GM23338 (cell line): ENCODE measurements around the gene IGIP. TPM values are rescaled to one million over a fixed set of nuclear protein-coding genes. Genes with fewer than 3 reads are reported as not detected.

Experiments used
- EZH2phosphoT487 ChIP-seq: fragments of 200-600 bp; sonication (generic); IDR thresholded peaks from one replicate; pipeline ENCODE4 v1.8.1; 2018; ENCODE audit warnings: antibody characterized with exemption; ENCODE audit not compliant: unreplicated experiment
- NANOG ChIP-seq: IDR thresholded peaks from 2 replicates; pipeline ENCODE4 v1.6.1; 2016; ENCODE audit warnings: antibody characterized with exemption, borderline replicate concordance
- POLR2AphosphoS5 ChIP-seq: IDR thresholded peaks from 2 replicates; pipeline ENCODE4 v1.6.1; 2016; ENCODE audit warnings: antibody characterized with exemption, low read depth
- REST ChIP-seq: IDR thresholded peaks from one replicate; pipeline ENCODE4 v1.6.1; 2018; ENCODE audit warnings: antibody characterized with exemption; ENCODE audit not compliant: unreplicated experiment
- STAT1 ChIP-seq: IDR thresholded peaks from one replicate; pipeline ENCODE4 v1.6.1; 2016; ENCODE audit warnings: antibody characterized with exemption; ENCODE audit not compliant: unreplicated experiment
- ZNF462 ChIP-seq: fragments of 250-450 bp; sonication (Bioruptor Pico); IDR thresholded peaks from 2 replicates; pipeline ENCODE4 v1.5.0; 2020; ENCODE audit warnings: mild to moderate bottlenecking, moderate library complexity
- polyA plus RNA-seq: library from polyadenylated mRNA; unstranded; fragments of >200 nt; fragmentation: Nextera tagmentation; extraction: Ambion mirVana; gene quantifications from 2 replicates; pipeline ENCODE4 v1.2.1, GENCODE V29; 2016
- total RNA-seq: library from RNA; depleted of rRNA; stranded (reverse); fragments of >200 nt; shearing (Covaris generic); gene quantifications from 2 replicates; pipeline ENCODE4 v1.2.3, GENCODE V29; 2014

The IGIP gene
- total and polyA plus RNA-seq, 2 experiments from 2014 or later, result 0.21 to 0.38 TPM

GRCh38 chr5:140131967-140132409, 6.3 kb downstream of the IGIP start (continued):
- TF ChIP-seq REST (no peak), EZH2phosphoT487 (no peak), NANOG (no peak), ZNF462 (CRISPR knock-in tag) (no peak), STAT1 (no peak), POLR2AphosphoS5 (no peak)
